Fibroblast of mammary gland (primary cell): Measurements from ENCODE around the gene SLC8A1.

ENCODE experiments used
- DNase-seq: peaks from one replicate; pipeline ENCODE4 v3.0.0-alpha.2; 2010; ENCODE audit warnings: low read depth
- H3K4me3 ChIP-seq: 2 replicates; pipeline ENCODE4 v1.5.1; 2011; ENCODE audit warnings: low read depth, mild to moderate bottlenecking, low read length, moderate library complexity; ENCODE audit not compliant: control insufficient read depth
- CTCF ChIP-seq: conservative IDR thresholded peaks from 2 replicates; pipeline ENCODE4 v1.5.1; 2011; ENCODE audit warnings: low read depth, low read length, inconsistent platforms; ENCODE audit not compliant: control insufficient read depth, insufficient read depth

SLC8A1 gene

GRCh38 chr2:40487602-40488001 lies 35.7 kb upstream of the SLC8A1 start:
- H3K4me3 ChIP-seq, result no peak overlapping the region
- DNase-seq, result peak; percentile 4
- TF ChIP-seq CTCF, result no peak

GRCh38 chr2:40485854-40486253 lies 34.0 kb upstream of the SLC8A1 start:
- no peak for DNase-seq
- no peak for TF ChIP-seq CTCF
- H3K4me3 ChIP-seq, result no peak overlapping the region

GRCh38 chr2:40485318-40485717 lies 33.4 kb upstream of the SLC8A1 start:
- no peak for TF ChIP-seq CTCF
- H3K4me3 ChIP-seq, result no peak overlapping the region
- no peak for DNase-seq

- DNase-seq, result no peak
- TF ChIP-seq CTCF, result no peak
- H3K4me3 ChIP-seq, result no peak overlapping the region
Measured at GRCh38 chr2:40483549-40484243, 31.8 kb upstream of the SLC8A1 start.

- H3K4me3 ChIP-seq, result no peak overlapping the region
- DNase-seq, result peak; percentile 18
- no peak for TF ChIP-seq CTCF
Measured at GRCh38 chr2:40480596-40480995, 28.7 kb upstream of the SLC8A1 start.

GRCh38 chr2:40480073-40480472 lies 28.2 kb upstream of the SLC8A1 start:
- DNase-seq, result no peak
- H3K4me3 ChIP-seq, result no peak overlapping the region
- no peak for TF ChIP-seq CTCF

GRCh38 chr2:40477361-40477760 lies 25.5 kb upstream of the SLC8A1 start:
- TF ChIP-seq CTCF, result no peak
- no peak overlapping the region for H3K4me3 ChIP-seq
- no peak for DNase-seq
